ENCODE data around the gene CFL2. TPM values are rescaled to one million over a fixed set of nuclear protein-coding genes. Genes with fewer than 3 reads are reported as not detected.

CFL2 gene
- total and polyA plus RNA-seq, 2 of the 13 experiments (the other 11 are each of a cell fraction or from before 2014, with no cell fraction given): 114 to 158 TPM

GRCh38 chr14:34699873-34700621 lies 14.3 kb downstream of the CFL2 start (continued):
- peak; percentile 86 for TF ChIP-seq CEBPB (IDR thresholded peaks at IDR 0.05; ENCODE audit: borderline replicate concordance, low read depth, low read length)
- no peak for TF ChIP-seq ZNF367 (CRISPR knock-in tag; IDR thresholded peaks at IDR 0.05; ENCODE audit: borderline replicate concordance)
- TF ChIP-seq ZNF660 (CRISPR knock-in tag; IDR thresholded peaks at IDR 0.05; ENCODE audit: borderline replicate concordance, low read depth): no peak
- no peak for TF ChIP-seq FOXJ3 (CRISPR knock-in tag; IDR thresholded peaks at IDR 0.05; ENCODE audit: borderline replicate concordance)
- 0 out of 2 replicates have a peak, but pooled peaks have one; percentile 47 for TF ChIP-seq HMGXB3 (CRISPR knock-in tag; IDR thresholded peaks at IDR 0.05; ENCODE audit: borderline replicate concordance)
- TF ChIP-seq ZSCAN29 (CRISPR knock-in tag; conservative IDR thresholded peaks at IDR 0.05): peak; percentile 41; the same call in 1 of the 2 replicates
- no peak for TF ChIP-seq FIP1L1 (IDR thresholded peaks at IDR 0.05; ENCODE audit: borderline replicate concordance, insufficient read depth, low read depth, low read length)
- TF ChIP-seq ZFP36L1 (CRISPR knock-in tag; IDR thresholded peaks at IDR 0.05): no peak; the same call in 1 of the 2 replicates
- 0 out of 2 replicates have a peak, but pooled peaks have one; percentile 40 for TF ChIP-seq SMYD3 (CRISPR knock-in tag; IDR thresholded peaks at IDR 0.05)
- no peak for TF ChIP-seq RFXANK (CRISPR knock-in tag; IDR thresholded peaks at IDR 0.05)
- peak; percentile 94 for TF ChIP-seq FOSL2 (CRISPR knock-in tag; IDR thresholded peaks at IDR 0.05)
- no peak for TF ChIP-seq ZNF597 (CRISPR knock-in tag; IDR thresholded peaks at IDR 0.05)
- TF ChIP-seq ZFP41 (CRISPR knock-in tag; IDR thresholded peaks at IDR 0.05; ENCODE audit: borderline replicate concordance): no peak
- TF ChIP-seq CENPX (CRISPR knock-in tag; IDR thresholded peaks at IDR 0.05): no peak
- TF ChIP-seq MTA3 (CRISPR knock-in tag; IDR thresholded peaks at IDR 0.05): no peak
- 0 out of 2 replicates have a peak, but pooled peaks have one; percentile 33 for TF ChIP-seq MBD4 (IDR thresholded peaks at IDR 0.05; ENCODE audit: borderline replicate concordance, low read length)
- TF ChIP-seq EHMT2 (IDR thresholded peaks at IDR 0.05; ENCODE audit: borderline replicate concordance, low read depth, low read length): peak; percentile 36; the same call in 1 of the 2 replicates
- peak; percentile 84; the same call in 1 of the 2 replicates for TF ChIP-seq SIX1 (CRISPR knock-in tag; IDR thresholded peaks at IDR 0.05; ENCODE audit: borderline replicate concordance)
- TF ChIP-seq ZNF143 (CRISPR knock-in tag; IDR thresholded peaks at IDR 0.05): no peak
- TF ChIP-seq RARA (CRISPR knock-in tag; IDR thresholded peaks at IDR 0.05): peak; percentile 27; the same call in 1 of the 2 replicates
- TF ChIP-seq PPARG (CRISPR knock-in tag; conservative IDR thresholded peaks at IDR 0.05): 0 out of 2 replicates have a peak, but pooled peaks have one; percentile 5
- no peak for TF ChIP-seq ZNF44 (CRISPR knock-in tag; IDR thresholded peaks at IDR 0.05)
- no peak for TF ChIP-seq SRSF9 (IDR thresholded peaks at IDR 0.05; ENCODE audit: borderline replicate concordance, insufficient read depth, low read depth, low read length, poor library complexity, severe bottlenecking)
- TF ChIP-seq NONO (IDR thresholded peaks at IDR 0.05): no peak
- no peak for TF ChIP-seq NONO (CRISPR knock-in tag; conservative IDR thresholded peaks at IDR 0.05)

Measured in HepG2 (cell line).